Gastroesophageal sphincter (tissue), 4 donors: Measurements from ENCODE around the gene SLC9A5. TPM values are rescaled to one million over a fixed set of nuclear protein-coding genes. Genes with fewer than 3 reads are reported as not detected.

Experiments used
- ATAC-seq: fragments of 150-250 bp; one replicate; pipeline ENCODE4 v1.9.1; 2016; ENCODE audit warnings: mild to moderate bottlenecking, moderate library complexity
- H3K27ac ChIP-seq, 4 donors: fragments of 200-600 bp; sonication (generic) in 3 of 4; 1 replicate in 3 of 4; 2 replicates in 1 of 4; pipeline ENCODE4 v1.5.1; 2016 to 2019
- H3K27me3 ChIP-seq: fragments of 200-600 bp; sonication (generic); one replicate; pipeline ENCODE4 v1.5.1; 2019
- H3K36me3 ChIP-seq, 2 donors: fragments of 200-600 bp; sonication (generic); one replicate each; pipeline ENCODE4 v1.5.1; 2019; ENCODE audit warnings: control low read depth in 1 of 2
- H3K4me1 ChIP-seq, 3 donors: fragments of 200-600 bp; sonication (generic); 1 replicate in 2 of 3; 2 replicates in 1 of 3; pipeline ENCODE4 v1.5.1; 2016 to 2019; ENCODE audit warnings: control low read depth in 2 of 3
- H3K4me3 ChIP-seq, 2 donors: fragments of 200-600 bp; sonication (generic); one replicate each; pipeline ENCODE4 v1.5.1; 2019; ENCODE audit warnings: mild to moderate bottlenecking in 1 of 2, moderate library complexity in 1 of 2
- H3K9me3 ChIP-seq, 3 donors: fragments of 200-600 bp; sonication (generic); one replicate each; pipeline ENCODE4 v1.5.1; 2017 to 2019; ENCODE audit warnings: control low read depth in 2 of 3
- EP300 ChIP-seq: sonication (generic); formaldehyde crosslinking; IDR thresholded peaks from one replicate; pipeline ENCODE4 v1.6.1; 2017; ENCODE audit warnings: antibody characterized with exemption, mild to moderate bottlenecking
- POLR2A ChIP-seq, 2 donors: fragments of 450-650 bp; IDR thresholded peaks; one replicate each; pipeline ENCODE4 v1.6.1; 2017; ENCODE audit warnings: antibody characterized with exemption in 2 of 2, mild to moderate bottlenecking in 2 of 2, moderate library complexity in 1 of 2
- POLR2AphosphoS5 ChIP-seq: sonication (generic); formaldehyde crosslinking; IDR thresholded peaks from one replicate; pipeline ENCODE4 v1.6.1; 2017; ENCODE audit warnings: antibody characterized with exemption
- WGBS, 2 donors: methylation state at CpG; one replicate each; pipeline ENCODE4 v1.1.5; 2018; ENCODE audit warnings: low coverage in 1 of 2; 5-methylcytosine and 5-hydroxymethylcytosine counted together
- total RNA-seq, 4 donors: library from RNA; depleted of rRNA; stranded (reverse); fragments of >200 nt; gene quantifications; one replicate each; pipeline ENCODE4 v1.1.0, GENCODE V29; 2016
- TF ChIP-seq, protein P1 (sequence below), 4 experiments: fragments of 200-600 bp in 2 of 4; fragments of 450-650 bp in 2 of 4; sonication (generic) in 1 of 4; IDR thresholded peaks; one replicate each; pipeline ENCODE4 v1.5.1; 2017 to 2019; ENCODE audit warnings: antibody characterized with exemption in 4 of 4, mild to moderate bottlenecking in 2 of 4, moderate library complexity in 2 of 4

Gene SLC9A5
- total RNA-seq, 4 donors from 2014 or later, result 0.13 to 0.93 (median 0.21) TPM

GRCh38 chr16:67296420-67296819, 47.6 kb downstream of the SLC9A5 start:
- TF ChIP-seq POLR2AphosphoS5 (no peak), EP300 (no peak), POLR2A (IDR thresholded peaks at IDR 0.05) (no peak)
- TF ChIP-seq, protein P1, sequence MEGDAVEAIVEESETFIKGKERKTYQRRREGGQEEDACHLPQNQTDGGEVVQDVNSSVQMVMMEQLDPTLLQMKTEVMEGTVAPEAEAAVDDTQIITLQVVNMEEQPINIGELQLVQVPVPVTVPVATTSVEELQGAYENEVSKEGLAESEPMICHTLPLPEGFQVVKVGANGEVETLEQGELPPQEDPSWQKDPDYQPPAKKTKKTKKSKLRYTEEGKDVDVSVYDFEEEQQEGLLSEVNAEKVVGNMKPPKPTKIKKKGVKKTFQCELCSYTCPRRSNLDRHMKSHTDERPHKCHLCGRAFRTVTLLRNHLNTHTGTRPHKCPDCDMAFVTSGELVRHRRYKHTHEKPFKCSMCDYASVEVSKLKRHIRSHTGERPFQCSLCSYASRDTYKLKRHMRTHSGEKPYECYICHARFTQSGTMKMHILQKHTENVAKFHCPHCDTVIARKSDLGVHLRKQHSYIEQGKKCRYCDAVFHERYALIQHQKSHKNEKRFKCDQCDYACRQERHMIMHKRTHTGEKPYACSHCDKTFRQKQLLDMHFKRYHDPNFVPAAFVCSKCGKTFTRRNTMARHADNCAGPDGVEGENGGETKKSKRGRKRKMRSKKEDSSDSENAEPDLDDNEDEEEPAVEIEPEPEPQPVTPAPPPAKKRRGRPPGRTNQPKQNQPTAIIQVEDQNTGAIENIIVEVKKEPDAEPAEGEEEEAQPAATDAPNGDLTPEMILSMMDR (IDR thresholded peaks at IDR 0.05), result no peak
- no peaks in the 10 kb centered on the region for H3K36me3 ChIP-seq
- 33 to 42% methylated on average over 1 to 3 of the region's 3 CpGs for WGBS, 2 donors

GRCh38 chr16:67298277-67298676, 49.5 kb downstream of the SLC9A5 start:
- WGBS, 2 donors, result 100% methylated on average over 1 to 4 of the region's 9 CpGs
- ATAC-seq, result no peak
- Histone ChIP-seq H3K4me3 (no peak overlapping the region), H3K27ac (no peak overlapping the region), H3K36me3 (no peaks in the 10 kb centered on the region), H3K9me3 (no peaks in the 10 kb centered on the region), H3K4me1 (peaks cover 0 to 10% (median 0%) of the 10 kb centered on the region in 3 donors), H3K27me3 (peaks cover 5% of the 10 kb centered on the region)
- no peak for TF ChIP-seq POLR2AphosphoS5
- no peak for TF ChIP-seq EP300
- TF ChIP-seq, protein P1 (IDR thresholded peaks at IDR 0.05), result no peak
- TF ChIP-seq POLR2A (IDR thresholded peaks at IDR 0.05), result no peak

More at GRCh38 chr16:67296420-67296819, 47.6 kb downstream of the SLC9A5 start:
- Histone ChIP-seq H3K27ac (no peak overlapping the region), H3K4me3 (no peak overlapping the region), H3K9me3 (no peaks in the 10 kb centered on the region), H3K27me3 (peaks cover 5% of the 10 kb centered on the region), H3K4me1 (peaks cover 0 to 7% (median 0%) of the 10 kb centered on the region in 3 donors)
- no peak for ATAC-seq

DNA sequence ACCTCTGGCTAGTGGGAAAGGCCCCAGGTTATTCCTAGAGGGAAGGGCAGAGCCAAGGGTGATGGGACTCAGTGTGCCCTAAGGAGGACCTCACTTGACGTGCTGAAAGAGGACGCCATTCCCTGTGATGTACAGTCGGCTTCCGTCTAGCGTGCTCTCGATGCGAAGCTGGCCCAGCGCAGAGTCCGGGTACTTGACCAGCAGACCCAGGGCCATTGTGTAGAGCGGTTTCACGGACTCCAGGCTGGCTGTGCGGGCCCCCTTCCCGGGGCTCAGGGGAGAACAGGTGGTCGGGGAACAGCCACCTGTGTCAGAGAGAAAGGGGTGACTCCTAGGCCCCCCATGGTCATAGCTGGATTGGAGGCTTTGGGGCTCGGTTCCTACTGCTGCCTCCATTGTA, 50.5 kb downstream of the SLC9A5 start:
- no CpG with 5 or more reads among the region's 15 CpGs for WGBS, 2 donors
- Histone ChIP-seq H3K9me3 (no peaks in the 10 kb centered on the region), H3K36me3 (no peaks in the 10 kb centered on the region), H3K27me3 (peaks cover 5% of the 10 kb centered on the region), H3K27ac (no peak overlapping the region), H3K4me1 (peaks cover 0 to 10% (median 0%) of the 10 kb centered on the region in 3 donors), H3K4me3 (no peak overlapping the region)
- no peak for ATAC-seq
- no peak for TF ChIP-seq POLR2AphosphoS5
- TF ChIP-seq POLR2A (IDR thresholded peaks at IDR 0.05), result no peak
- TF ChIP-seq EP300, result no peak
- TF ChIP-seq, protein P1 (IDR thresholded peaks at IDR 0.05), result no peak

DNA sequence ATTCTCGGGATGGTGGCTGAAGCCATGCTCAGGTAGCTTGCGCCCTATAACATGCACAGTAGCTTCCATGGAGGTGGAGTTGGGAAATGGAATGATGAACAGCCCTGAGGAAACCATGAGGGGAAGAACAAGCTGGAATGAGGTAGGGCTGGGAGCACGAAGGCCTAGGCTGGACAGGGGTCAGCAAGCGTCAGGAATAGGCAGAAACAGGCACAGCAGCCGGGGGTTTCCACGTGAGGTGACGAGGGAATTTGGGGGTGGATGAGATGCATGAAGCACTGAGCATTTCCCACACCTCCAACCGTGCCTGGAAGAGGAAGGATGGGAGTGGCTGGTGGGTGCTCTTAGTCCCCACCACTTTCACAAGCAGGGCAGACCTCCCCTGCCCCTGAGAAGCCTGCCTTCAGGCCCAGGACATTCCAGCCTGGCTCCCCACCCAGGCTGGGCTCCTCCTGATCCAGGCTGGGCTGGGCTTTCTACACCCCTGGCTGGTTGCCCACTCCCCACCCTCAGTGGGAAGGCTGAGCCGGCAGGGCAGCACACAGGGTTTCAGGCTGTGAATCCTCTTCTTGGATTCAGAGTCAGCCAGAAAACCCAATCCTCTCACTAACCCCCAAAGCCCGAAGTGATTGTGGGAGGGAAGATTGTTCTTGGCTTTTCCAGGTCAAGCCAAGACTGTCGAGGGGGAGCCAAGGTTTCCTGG, 52.5 kb downstream of the SLC9A5 start:
- peak; percentile 78 for ATAC-seq
- H3K9me3 ChIP-seq, result no peaks in the 10 kb centered on the region
- H3K27ac ChIP-seq, result peak overlapping the region in 2 of 4 donors; percentile 46 to 47
- H3K27me3 ChIP-seq, result peaks cover 5% of the 10 kb centered on the region
- WGBS, 2 donors, result 80 to 95% methylated on average over 5 to 6 of the region's 11 CpGs
- no peaks in the 10 kb centered on the region for H3K36me3 ChIP-seq
- H3K4me1 ChIP-seq, result peaks cover 0 to 10% (median 0%) of the 10 kb centered on the region in 3 donors
- TF ChIP-seq, protein P1 (IDR thresholded peaks at IDR 0.05), result no peak
- no peak for TF ChIP-seq EP300
- no peak overlapping the region for H3K4me3 ChIP-seq

- no peak for ATAC-seq
- H3K4me1 ChIP-seq, result peaks cover 0 to 10% (median 0%) of the 10 kb centered on the region in 3 donors
- H3K27me3 ChIP-seq, result peaks cover 5% of the 10 kb centered on the region
- WGBS, 2 donors, result 61% methylated on average over 3 of the region's 7 CpGs; no CpG with 5 or more reads in 1 of the 2 donors
- no peaks in the 10 kb centered on the region for H3K36me3 ChIP-seq
- no peaks in the 10 kb centered on the region for H3K9me3 ChIP-seq
- H3K4me3 ChIP-seq, result no peak overlapping the region
- TF ChIP-seq EP300, result no peak
- no peak for TF ChIP-seq POLR2A (IDR thresholded peaks at IDR 0.05)
- TF ChIP-seq, protein P1 (IDR thresholded peaks at IDR 0.05), result no peak
- TF ChIP-seq POLR2AphosphoS5, result no peak
- peak overlapping the region in 2 of 4 donors; percentile 46 to 47 for H3K27ac ChIP-seq
These were observed 53.3 kb downstream of the SLC9A5 start for GRCh38 chr16:67302076-67302475.
